Mammary epithelial cell (primary cell): Measurements from ENCODE around the gene USP30.

Experiments used
- EZH2 ChIP-seq: IDR thresholded peaks from 2 replicates; pipeline ENCODE4 v1.6.1; 2012; ENCODE audit warnings: low read length, inconsistent platforms, borderline replicate concordance
- TF ChIP-seq, protein P1 (sequence below), 2 donors: IDR thresholded peaks in 1 of 2; conservative IDR thresholded peaks in 1 of 2; 2 replicates each; pipeline ENCODE4 v1.5.1; 2011 to 2012; ENCODE audit warnings: inconsistent platforms in 2 of 2, low read length in 2 of 2, mild to moderate bottlenecking in 2 of 2, control low read depth in 1 of 2, low read depth in 1 of 2; ENCODE audit not compliant: insufficient read depth in 1 of 2; ENCODE audit errors: extremely low read depth in 1 of 2

DNA sequence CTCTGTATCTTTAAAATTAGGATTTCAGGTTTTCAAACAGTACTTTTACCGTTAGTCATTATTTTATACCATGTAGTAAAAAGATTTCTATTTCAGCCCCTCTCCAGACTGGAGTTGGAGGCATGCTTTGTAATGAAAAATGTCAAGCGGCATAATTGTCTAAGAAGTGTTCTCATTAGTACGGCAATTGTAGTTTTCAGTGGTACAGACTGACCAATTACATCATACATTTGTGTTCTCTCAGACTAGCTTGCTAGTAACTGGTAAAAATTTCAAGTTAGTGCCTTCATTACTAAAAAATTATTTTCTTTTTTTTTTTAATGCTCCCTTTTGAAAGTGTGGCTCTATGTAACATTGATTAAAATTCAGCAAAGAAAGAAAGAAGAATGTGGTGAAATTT is 4.5 kb downstream of the USP30 start:
- TF ChIP-seq, protein P1, sequence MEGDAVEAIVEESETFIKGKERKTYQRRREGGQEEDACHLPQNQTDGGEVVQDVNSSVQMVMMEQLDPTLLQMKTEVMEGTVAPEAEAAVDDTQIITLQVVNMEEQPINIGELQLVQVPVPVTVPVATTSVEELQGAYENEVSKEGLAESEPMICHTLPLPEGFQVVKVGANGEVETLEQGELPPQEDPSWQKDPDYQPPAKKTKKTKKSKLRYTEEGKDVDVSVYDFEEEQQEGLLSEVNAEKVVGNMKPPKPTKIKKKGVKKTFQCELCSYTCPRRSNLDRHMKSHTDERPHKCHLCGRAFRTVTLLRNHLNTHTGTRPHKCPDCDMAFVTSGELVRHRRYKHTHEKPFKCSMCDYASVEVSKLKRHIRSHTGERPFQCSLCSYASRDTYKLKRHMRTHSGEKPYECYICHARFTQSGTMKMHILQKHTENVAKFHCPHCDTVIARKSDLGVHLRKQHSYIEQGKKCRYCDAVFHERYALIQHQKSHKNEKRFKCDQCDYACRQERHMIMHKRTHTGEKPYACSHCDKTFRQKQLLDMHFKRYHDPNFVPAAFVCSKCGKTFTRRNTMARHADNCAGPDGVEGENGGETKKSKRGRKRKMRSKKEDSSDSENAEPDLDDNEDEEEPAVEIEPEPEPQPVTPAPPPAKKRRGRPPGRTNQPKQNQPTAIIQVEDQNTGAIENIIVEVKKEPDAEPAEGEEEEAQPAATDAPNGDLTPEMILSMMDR (conservative IDR thresholded peaks at IDR 0.05 in 1 of 2, IDR thresholded peaks at IDR 0.05 in 1 of 2; ENCODE audit: extremely low read depth in 1 of 2, insufficient read depth in 1 of 2, low read depth in 1 of 2, low read length in 2 of 2) = no peak
- TF ChIP-seq EZH2 = no peak
